Omental fat pad (tissue), 4 donors: ENCODE measurements around the gene PABPN1L. TPM values are rescaled to one million over a fixed set of nuclear protein-coding genes. Genes with fewer than 3 reads are reported as not detected.

Experiments
- ATAC-seq: fragments of 150-250 bp; one replicate; pipeline ENCODE4 v1.9.1; 2016; ENCODE audit warnings: mild to moderate bottlenecking, moderate library complexity; ENCODE audit not compliant: low FRiP score
- DNase-seq: peaks from one replicate; pipeline ENCODE4 v3.0.0-alpha.2; 2019; ENCODE audit warnings: low spot score
- CTCF ChIP-seq, 3 donors: fragments of 450-650 bp; IDR thresholded peaks; one replicate each; pipeline ENCODE4 v1.5.1; 2016 to 2017; ENCODE audit warnings: antibody characterized with exemption in 3 of 3, mild to moderate bottlenecking in 3 of 3, moderate library complexity in 2 of 3
- total RNA-seq, 4 donors: library from RNA; depleted of rRNA; stranded (reverse); fragments of >200 nt; gene quantifications; one replicate each; pipeline ENCODE4 v1.1.0, GENCODE V29; 2016

The PABPN1L gene
- total RNA-seq, 4 donors from 2014 or later = not detected

GRCh38 chr16:88906535-88907105, 40.2 kb upstream of the PABPN1L start:
- TF ChIP-seq CTCF (IDR thresholded peaks at IDR 0.05) = no peak
- no peak for ATAC-seq
- no peak for DNase-seq

- TF ChIP-seq CTCF (IDR thresholded peaks at IDR 0.05) = no peak
- ATAC-seq = no peak
- no peak for DNase-seq
Observed at GRCh38 chr16:88906020-88906419, 39.6 kb upstream of the PABPN1L start.

- no peak for TF ChIP-seq CTCF (IDR thresholded peaks at IDR 0.05)
- no peak for DNase-seq
- no peak for ATAC-seq
Observed at GRCh38 chr16:88905563-88905962, 39.1 kb upstream of the PABPN1L start.

- no peak for DNase-seq
- no peak for TF ChIP-seq CTCF (IDR thresholded peaks at IDR 0.05)
- ATAC-seq = no peak
Observed at GRCh38 chr16:88904676-88905365, 38.4 kb upstream of the PABPN1L start.

GRCh38 chr16:88903267-88903666, 36.8 kb upstream of the PABPN1L start:
- TF ChIP-seq CTCF (IDR thresholded peaks at IDR 0.05) = no peak
- DNase-seq = no peak
- ATAC-seq = no peak

GRCh38 chr16:88902744-88903143, 36.3 kb upstream of the PABPN1L start:
- ATAC-seq = no peak
- no peak for DNase-seq
- TF ChIP-seq CTCF (IDR thresholded peaks at IDR 0.05) = no peak

- no peak for DNase-seq
- no peak for TF ChIP-seq CTCF (IDR thresholded peaks at IDR 0.05)
- ATAC-seq = no peak
Observed at GRCh38 chr16:88901718-88902337, 35.4 kb upstream of the PABPN1L start.
